Karpas-422 (cell line): ENCODE data around the gene BBX. TPM values are rescaled to one million over a fixed set of nuclear protein-coding genes. Genes with fewer than 3 reads are reported as not detected.

Experiments used
- DNase-seq: peaks from one replicate; pipeline ENCODE4 v3.0.0-alpha.2; 2015
- H2AFZ ChIP-seq: fragments of 200-600 bp; sonication (generic); 2 replicates; pipeline ENCODE4 v1.6.1; 2014; ENCODE audit warnings: antibody characterized with exemption, low read length, mixed read lengths
- H3K27ac ChIP-seq: fragments of 200-600 bp; sonication (generic); 2 replicates; pipeline ENCODE4 v1.5.1; 2014; ENCODE audit warnings: mild to moderate bottlenecking, low read length, moderate library complexity
- H3K27me3 ChIP-seq: fragments of 200-600 bp; sonication (generic); 2 replicates; pipeline ENCODE4 v1.6.1; 2014; ENCODE audit warnings: low read length, mixed read lengths
- H3K36me3 ChIP-seq: fragments of 200-600 bp; sonication (generic); 2 replicates; pipeline ENCODE4 v1.6.1; 2014; ENCODE audit warnings: low read length, mixed read lengths; ENCODE audit not compliant: insufficient read depth
- H3K4me1 ChIP-seq: fragments of 200-600 bp; sonication (generic); 2 replicates; pipeline ENCODE4 v1.6.1; 2014; ENCODE audit warnings: mild to moderate bottlenecking, low read length, mixed read lengths
- H3K4me2 ChIP-seq: fragments of 200-600 bp; sonication (generic); 2 replicates; pipeline ENCODE4 v1.6.1; 2014; ENCODE audit warnings: low read length, low read depth, mild to moderate bottlenecking; ENCODE audit not compliant: poor library complexity, severe bottlenecking
- H3K4me3 ChIP-seq: fragments of 200-600 bp; sonication (generic); 2 replicates; pipeline ENCODE4 v1.5.1; 2014; ENCODE audit warnings: mild to moderate bottlenecking, antibody characterized with exemption, low read length, mixed read lengths
- H3K79me2 ChIP-seq: fragments of 200-600 bp; sonication (generic); 2 replicates; pipeline ENCODE4 v1.6.1; 2014; ENCODE audit warnings: mild to moderate bottlenecking, low read length, mixed read lengths
- H3K9ac ChIP-seq: fragments of 200-600 bp; sonication (generic); 2 replicates; pipeline ENCODE4 v1.6.0; 2014; ENCODE audit warnings: low read length
- H3K9me2 ChIP-seq: fragments of 200-600 bp; sonication (generic), shearing (Covaris generic); replicated peaks from 2 replicates; pipeline ENCODE4 v1.6.0; 2014; ENCODE audit warnings: mild to moderate bottlenecking, low read length, moderate library complexity; ENCODE audit not compliant: insufficient read depth
- H3K9me3 ChIP-seq: fragments of 300-700, 200-600 bp; sonication (generic); 2 replicates; pipeline ENCODE4 v1.6.1; 2014; ENCODE audit warnings: low read length, mixed read lengths
- H4K20me1 ChIP-seq: fragments of 200-600 bp; sonication (generic); 2 replicates; pipeline ENCODE4 v1.6.1; 2014; ENCODE audit warnings: mild to moderate bottlenecking, antibody characterized with exemption, low read length, low read depth; ENCODE audit not compliant: insufficient read depth
- total RNA-seq: library from RNA; depleted of rRNA; stranded (reverse); fragments of >200 nt; shearing (Covaris generic); gene quantifications from 2 replicates; pipeline ENCODE4 v1.2.3, GENCODE V29; 2014; ENCODE audit warnings: low replicate concordance

Gene BBX
- total RNA-seq, 1 experiment from 2014 or later = 109 TPM

DNA sequence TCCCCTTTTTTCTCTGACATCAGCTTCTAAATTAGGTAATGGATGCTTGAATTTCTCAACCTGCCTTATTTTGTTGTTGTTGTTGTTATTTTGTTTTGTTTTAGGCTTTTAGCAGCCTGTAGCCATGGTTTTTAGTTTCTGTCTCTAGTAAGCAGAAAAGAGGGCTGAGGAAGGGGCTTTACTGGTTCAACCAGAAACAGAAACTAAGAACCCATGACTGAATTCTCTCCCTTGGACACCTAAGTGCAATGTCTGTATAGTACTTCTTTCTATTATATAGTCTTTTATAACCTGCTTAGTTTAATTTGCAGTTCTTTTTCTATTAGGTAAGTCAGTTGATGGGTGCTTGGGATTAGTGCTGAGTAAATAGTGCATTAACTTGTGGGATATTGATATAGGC, 129.0 kb downstream of the BBX start:
- Histone ChIP-seq H2AFZ (no peak overlapping the region), H3K9ac (no peak overlapping the region), H3K27ac (no peak overlapping the region), H4K20me1 (no peaks in the 10 kb centered on the region), H3K9me3 (no peaks in the 10 kb centered on the region), H3K9me2 (no peaks in the 10 kb centered on the region), H3K36me3 (peaks cover 16% of the 10 kb centered on the region; the same call in 1 of the 2 replicates), H3K4me3 (no peak overlapping the region), H3K79me2 (peaks cover 92% of the 10 kb centered on the region), H3K4me2 (no peak overlapping the region), H3K4me1 (peaks cover 31% of the 10 kb centered on the region), H3K27me3 (no peaks in the 10 kb centered on the region)
- DNase-seq = no peak

DNA sequence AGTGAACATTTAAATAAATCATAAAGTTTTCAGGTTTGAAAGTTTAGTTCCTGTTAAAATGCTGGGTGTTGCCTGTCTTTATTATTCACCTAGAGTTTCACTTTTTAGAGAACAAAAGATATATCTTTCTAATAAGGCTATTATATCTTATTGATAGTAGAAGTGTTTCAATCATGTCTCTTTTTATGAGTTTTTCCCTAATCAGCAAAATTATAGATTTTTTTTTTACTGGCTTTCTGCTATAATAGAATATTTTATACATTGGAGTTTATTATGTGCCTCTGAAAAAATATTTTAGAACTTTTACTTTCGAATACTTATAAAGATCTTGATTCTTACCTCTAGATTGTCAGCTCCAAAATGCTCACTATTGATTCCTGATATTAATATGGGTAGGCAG, 131.5 kb downstream of the BBX start:
- Histone ChIP-seq H3K36me3 (no peaks in the 10 kb centered on the region; the same call in 1 of the 2 replicates), H3K9me2 (no peaks in the 10 kb centered on the region), H3K27ac (no peak overlapping the region), H2AFZ (no peak overlapping the region), H3K9me3 (no peaks in the 10 kb centered on the region), H3K4me3 (no peak overlapping the region), H4K20me1 (no peaks in the 10 kb centered on the region), H3K27me3 (no peaks in the 10 kb centered on the region), H3K9ac (no peak overlapping the region), H3K4me1 (peaks cover 37% of the 10 kb centered on the region), H3K79me2 (peaks cover 88% of the 10 kb centered on the region), H3K4me2 (no peak overlapping the region)
- no peak for DNase-seq

DNA sequence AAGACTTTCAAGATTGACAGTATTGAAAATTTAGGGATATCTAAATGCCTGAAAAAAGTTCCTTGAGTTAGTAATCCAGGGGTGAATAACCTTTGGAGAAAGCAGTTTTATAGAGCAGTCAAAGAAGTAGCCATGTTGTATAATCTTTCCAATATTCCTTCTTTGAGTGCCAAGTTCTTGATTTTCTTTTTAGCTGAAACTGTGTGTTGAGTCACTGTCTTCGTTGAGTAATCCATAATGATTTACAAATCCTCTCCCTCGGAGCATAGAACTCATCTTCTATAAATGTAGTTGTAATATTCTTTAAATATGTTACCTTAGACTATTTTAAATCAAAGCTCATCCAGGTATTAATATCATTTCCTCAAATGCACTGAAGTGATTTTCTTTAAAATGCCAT, 135.2 kb downstream of the BBX start:
- peaks cover 41% of the 10 kb centered on the region for H3K4me1 ChIP-seq
- DNase-seq = no peak
- no peaks in the 10 kb centered on the region for H4K20me1 ChIP-seq

DNA sequence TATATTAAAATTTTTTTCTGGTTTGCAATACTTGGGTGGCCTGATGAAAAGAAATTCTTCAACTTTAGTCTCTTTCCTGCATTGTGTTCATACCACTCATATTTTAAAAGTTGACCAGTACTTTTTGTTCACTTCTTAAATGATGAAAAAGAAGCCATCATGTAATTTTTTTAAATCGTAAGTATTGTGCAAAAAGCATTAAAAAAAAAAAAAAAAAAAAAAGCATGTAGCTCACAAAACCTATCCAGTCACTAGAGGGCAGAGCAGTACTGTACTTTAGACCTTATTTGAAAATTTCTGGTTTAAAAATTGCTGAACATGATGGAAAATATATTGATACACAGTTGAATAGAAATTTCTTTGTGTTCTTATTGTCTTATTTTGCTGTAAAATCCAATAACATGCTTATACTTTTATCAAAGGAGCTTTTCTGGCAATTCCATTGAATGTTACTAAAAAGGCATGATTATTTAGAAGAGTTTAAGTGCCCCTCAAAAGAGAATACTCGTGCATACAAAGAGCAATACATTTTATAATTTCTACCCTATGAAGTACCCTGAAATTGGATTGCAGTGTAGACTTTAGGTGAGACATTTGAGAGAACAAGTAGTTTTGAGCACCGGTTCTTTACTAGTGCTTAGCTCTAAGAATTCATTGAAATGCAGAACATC, 137.7 kb downstream of the BBX start:
- Histone ChIP-seq H3K27ac (no peak overlapping the region), H3K9me3 (no peaks in the 10 kb centered on the region), H4K20me1 (no peaks in the 10 kb centered on the region), H3K79me2 (peaks cover 83% of the 10 kb centered on the region), H3K9me2 (no peaks in the 10 kb centered on the region), H3K4me2 (no peak overlapping the region), H3K9ac (no peak overlapping the region), H3K27me3 (no peaks in the 10 kb centered on the region), H3K4me3 (no peak overlapping the region), H3K4me1 (peaks cover 60% of the 10 kb centered on the region), H3K36me3 (no peaks in the 10 kb centered on the region), H2AFZ (no peak overlapping the region)
- DNase-seq = peak; percentile 85

More for the DNA sequence above, 135.2 kb downstream of the BBX start:
- Histone ChIP-seq H3K9me3 (no peaks in the 10 kb centered on the region), H3K4me3 (no peak overlapping the region), H3K79me2 (peaks cover 83% of the 10 kb centered on the region), H3K9ac (no peak overlapping the region), H3K27me3 (no peaks in the 10 kb centered on the region), H2AFZ (no peak overlapping the region), H3K27ac (peak overlapping the region; percentile 36), H3K9me2 (no peaks in the 10 kb centered on the region), H3K4me2 (peak overlapping the region; percentile 19), H3K36me3 (no peaks in the 10 kb centered on the region; the same call in 1 of the 2 replicates)

DNA sequence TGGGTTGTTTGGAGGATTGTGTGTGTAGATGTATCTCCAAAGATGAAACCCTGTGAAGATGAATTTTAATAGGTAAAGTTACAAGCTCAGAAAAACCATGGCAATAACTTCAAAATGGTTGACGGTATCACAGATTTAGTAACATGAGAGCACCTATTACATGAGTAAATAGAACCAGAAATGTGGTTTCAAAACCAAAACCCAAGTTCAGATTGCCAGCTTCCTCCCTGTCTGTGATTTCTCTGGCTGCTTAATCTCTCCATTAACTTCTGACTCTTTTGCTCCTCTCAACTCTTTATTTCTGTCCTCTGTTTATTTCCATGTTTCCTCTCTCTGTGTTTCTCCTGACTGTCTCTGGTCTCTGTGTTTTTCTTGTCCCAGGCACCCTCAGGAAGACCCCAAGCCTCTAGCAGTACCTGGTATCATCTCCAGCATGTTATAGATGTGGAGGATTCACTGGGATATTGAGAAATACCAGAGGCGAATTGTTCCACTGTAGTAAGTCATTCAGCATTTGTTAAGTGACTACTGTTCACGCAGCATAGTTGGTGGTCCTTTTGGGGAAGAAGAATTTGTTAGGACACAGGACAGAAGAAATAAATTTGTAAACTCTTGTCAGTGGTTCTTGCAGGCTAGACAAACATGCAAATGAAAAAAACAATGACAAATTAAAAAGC, 138.8 kb downstream of the BBX start:
- Histone ChIP-seq H2AFZ (no peak overlapping the region), H3K9ac (no peak overlapping the region), H3K79me2 (peaks cover 87% of the 10 kb centered on the region), H3K27me3 (no peaks in the 10 kb centered on the region), H3K27ac (no peak overlapping the region), H3K4me2 (no peak overlapping the region), H3K9me2 (no peaks in the 10 kb centered on the region), H4K20me1 (no peaks in the 10 kb centered on the region), H3K4me1 (peaks cover 59% of the 10 kb centered on the region), H3K36me3 (no peaks in the 10 kb centered on the region), H3K9me3 (no peaks in the 10 kb centered on the region), H3K4me3 (no peak overlapping the region)
- DNase-seq = no peak

DNA sequence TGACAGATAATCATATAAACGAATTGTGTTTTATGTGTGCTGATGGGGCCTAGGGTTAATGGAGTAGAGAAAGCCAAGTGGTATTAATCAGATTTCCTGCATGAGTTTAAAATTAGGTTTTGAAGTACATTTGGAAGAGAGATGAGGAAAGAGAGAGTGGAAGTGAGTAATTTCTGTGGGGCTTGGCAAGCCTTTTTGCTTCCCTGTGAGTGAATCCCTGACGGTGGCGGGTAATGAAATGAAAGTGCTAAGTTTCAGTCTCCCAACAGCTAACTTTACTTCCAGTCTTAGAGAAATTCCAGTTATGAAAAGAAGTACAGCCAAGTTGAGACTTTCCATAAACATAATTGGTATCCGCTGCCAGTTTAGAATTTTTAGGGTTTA, 139.4 kb downstream of the BBX start:
- no peaks in the 10 kb centered on the region for H3K9me2 ChIP-seq
- DNase-seq = no peak
- peaks cover 53% of the 10 kb centered on the region for H3K4me1 ChIP-seq
- no peaks in the 10 kb centered on the region for H3K27me3 ChIP-seq
- H3K4me2 ChIP-seq = no peak overlapping the region
- H3K4me3 ChIP-seq = no peak overlapping the region
- H4K20me1 ChIP-seq = no peaks in the 10 kb centered on the region
- no peak overlapping the region for H2AFZ ChIP-seq
- H3K9me3 ChIP-seq = no peaks in the 10 kb centered on the region
- H3K9ac ChIP-seq = no peak overlapping the region
- peaks cover 86% of the 10 kb centered on the region for H3K79me2 ChIP-seq
- no peaks in the 10 kb centered on the region for H3K36me3 ChIP-seq
- H3K27ac ChIP-seq = no peak overlapping the region

DNA sequence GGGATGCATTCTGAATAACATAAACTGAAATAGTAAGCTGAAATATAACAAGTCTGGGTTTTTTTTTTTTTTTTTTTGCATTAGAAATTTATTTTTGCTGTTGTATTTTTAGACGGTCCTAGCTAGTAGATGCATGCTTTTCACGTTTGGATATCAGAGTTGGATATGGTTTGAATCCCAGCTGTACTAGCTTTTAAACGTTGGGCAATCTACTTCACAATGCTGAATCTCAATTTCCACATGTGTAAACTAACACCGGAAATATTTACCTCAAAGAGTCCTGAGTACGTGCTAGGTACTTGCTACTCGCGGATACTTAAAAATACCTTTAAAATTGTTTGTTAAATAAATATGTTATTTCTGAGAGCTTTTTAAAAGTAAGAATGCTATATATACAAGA, 139.8 kb downstream of the BBX start:
- no peaks in the 10 kb centered on the region for H3K9me3 ChIP-seq
- no peaks in the 10 kb centered on the region for H4K20me1 ChIP-seq
- H3K27me3 ChIP-seq = no peaks in the 10 kb centered on the region
- no peak overlapping the region for H3K4me2 ChIP-seq
- H3K36me3 ChIP-seq = no peaks in the 10 kb centered on the region
- no peaks in the 10 kb centered on the region for H3K9me2 ChIP-seq
- no peak overlapping the region for H3K27ac ChIP-seq
- DNase-seq = no peak
- H3K9ac ChIP-seq = no peak overlapping the region
- no peak overlapping the region for H3K4me3 ChIP-seq
- peaks cover 49% of the 10 kb centered on the region for H3K4me1 ChIP-seq
- no peak overlapping the region for H2AFZ ChIP-seq
- peaks cover 81% of the 10 kb centered on the region for H3K79me2 ChIP-seq

DNA sequence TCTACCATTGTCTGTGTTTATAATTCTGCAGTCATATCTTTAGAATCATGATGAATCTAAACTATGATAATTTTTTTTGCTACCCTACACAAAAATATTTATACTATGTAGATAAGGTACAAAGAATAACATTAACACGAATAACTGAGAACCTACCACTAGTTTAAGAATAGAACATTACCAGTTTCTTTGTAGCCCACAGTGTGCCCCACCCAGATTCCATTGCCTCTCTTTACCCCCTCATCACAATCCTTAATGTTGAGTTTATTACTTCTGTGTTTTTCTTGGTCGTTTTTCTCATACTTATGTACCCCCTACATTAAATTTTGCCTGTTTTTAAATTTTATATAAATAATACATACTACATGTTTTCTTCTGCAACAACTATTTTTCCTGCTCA, 140.5 kb downstream of the BBX start:
- H3K9me2 ChIP-seq = no peaks in the 10 kb centered on the region
- H3K79me2 ChIP-seq = peaks cover 80% of the 10 kb centered on the region
- no peak for DNase-seq
- H3K36me3 ChIP-seq = no peaks in the 10 kb centered on the region
- H2AFZ ChIP-seq = no peak overlapping the region
- no peaks in the 10 kb centered on the region for H3K27me3 ChIP-seq
- no peak overlapping the region for H3K4me2 ChIP-seq
- no peak overlapping the region for H3K27ac ChIP-seq
- no peaks in the 10 kb centered on the region for H3K9me3 ChIP-seq
- H3K9ac ChIP-seq = no peak overlapping the region; the same call in 1 of the 2 replicates
- H4K20me1 ChIP-seq = no peaks in the 10 kb centered on the region
- H3K4me1 ChIP-seq = peaks cover 42% of the 10 kb centered on the region
- no peak overlapping the region for H3K4me3 ChIP-seq
